GM10248 (cell line): ENCODE results near the gene AHNAK2.
"Not testable (repeated sequence)": the region's sequence is repeated elsewhere in the genome, so short reads cannot be mapped to it uniquely, and the experiment has no call there.

Source experiments
- CTCF ChIA-PET: fragments of 300-600 bp; sonication (Branson Sonifier 250); formaldehyde crosslinking; extraction: SDS; loops from one replicate; lab custom pipeline; 2021; ENCODE audit warnings: antibody characterized with exemption; lab: Yijun Ruan, JAX
- POLR2A ChIA-PET: fragments of 350-650 bp; sonication (Branson Sonifier 250); formaldehyde crosslinking; extraction: SDS; loops from one replicate; lab custom pipeline; 2020; ENCODE audit warnings: antibody characterized with exemption; lab: Yijun Ruan, JAX
- DNase-seq: peaks from one replicate; pipeline ENCODE4 v3.0.0; 2012; ENCODE audit errors: extremely low spot score
- TF ChIP-seq, protein P1 (sequence below): IDR thresholded peaks from 2 replicates; pipeline ENCODE4 v1.5.1; 2012; ENCODE audit warnings: mild to moderate bottlenecking, low read depth; ENCODE audit errors: extremely low read depth, missing control alignments, control extremely low read depth

Gene AHNAK2

DNA sequence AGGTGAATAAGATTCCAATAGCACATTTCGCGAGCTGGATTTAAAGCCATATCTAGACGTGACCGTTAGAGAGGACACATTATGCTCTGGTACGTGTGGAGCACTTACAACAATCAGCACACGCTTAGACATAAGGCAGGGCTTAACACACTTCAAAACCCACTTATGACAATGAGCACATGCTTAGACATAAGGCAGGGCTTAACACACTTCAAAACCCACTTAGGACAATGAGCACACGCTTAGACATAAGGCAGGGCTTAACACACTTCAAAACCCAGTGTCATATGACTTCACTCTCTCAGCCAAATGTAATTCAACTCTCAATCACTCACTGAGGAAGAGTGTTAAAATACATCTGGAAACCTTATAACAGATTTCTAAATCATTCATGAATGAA, 64.7 kb downstream of the AHNAK2 start:
- ChIA-PET POLR2A (no interaction called here), CTCF (interaction anchor here (1.5 kb wide), 1 partner anchor 20 kb away, joined by 3 read pairs; no protein-coding TSS in a partner anchor)
- TF ChIP-seq, protein P1, sequence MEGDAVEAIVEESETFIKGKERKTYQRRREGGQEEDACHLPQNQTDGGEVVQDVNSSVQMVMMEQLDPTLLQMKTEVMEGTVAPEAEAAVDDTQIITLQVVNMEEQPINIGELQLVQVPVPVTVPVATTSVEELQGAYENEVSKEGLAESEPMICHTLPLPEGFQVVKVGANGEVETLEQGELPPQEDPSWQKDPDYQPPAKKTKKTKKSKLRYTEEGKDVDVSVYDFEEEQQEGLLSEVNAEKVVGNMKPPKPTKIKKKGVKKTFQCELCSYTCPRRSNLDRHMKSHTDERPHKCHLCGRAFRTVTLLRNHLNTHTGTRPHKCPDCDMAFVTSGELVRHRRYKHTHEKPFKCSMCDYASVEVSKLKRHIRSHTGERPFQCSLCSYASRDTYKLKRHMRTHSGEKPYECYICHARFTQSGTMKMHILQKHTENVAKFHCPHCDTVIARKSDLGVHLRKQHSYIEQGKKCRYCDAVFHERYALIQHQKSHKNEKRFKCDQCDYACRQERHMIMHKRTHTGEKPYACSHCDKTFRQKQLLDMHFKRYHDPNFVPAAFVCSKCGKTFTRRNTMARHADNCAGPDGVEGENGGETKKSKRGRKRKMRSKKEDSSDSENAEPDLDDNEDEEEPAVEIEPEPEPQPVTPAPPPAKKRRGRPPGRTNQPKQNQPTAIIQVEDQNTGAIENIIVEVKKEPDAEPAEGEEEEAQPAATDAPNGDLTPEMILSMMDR, result no peak
- no peak for DNase-seq

DNA sequence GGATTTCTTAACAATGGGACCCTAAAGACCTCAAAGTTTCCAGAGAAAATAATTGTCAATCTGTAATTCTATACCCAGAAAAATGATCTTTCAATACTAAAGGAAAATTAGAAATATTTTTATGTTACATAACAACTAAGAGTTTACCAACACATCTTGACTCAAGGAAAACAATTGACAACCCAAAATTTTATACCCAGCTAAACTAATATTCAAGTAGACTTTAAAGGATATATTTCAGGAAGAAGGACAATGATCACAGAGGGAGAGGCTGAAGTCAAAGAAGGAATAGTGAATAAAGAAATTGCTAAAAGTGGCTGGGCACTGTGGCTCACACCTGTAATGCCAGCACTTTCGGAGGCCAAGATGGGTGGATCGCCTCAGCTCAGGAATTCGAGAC, 66.1 kb downstream of the AHNAK2 start:
- POLR2A ChIA-PET, result no interaction called here
- TF ChIP-seq, protein P1, result no peak
- no peak for DNase-seq
- CTCF ChIA-PET, result no interaction called here

DNA sequence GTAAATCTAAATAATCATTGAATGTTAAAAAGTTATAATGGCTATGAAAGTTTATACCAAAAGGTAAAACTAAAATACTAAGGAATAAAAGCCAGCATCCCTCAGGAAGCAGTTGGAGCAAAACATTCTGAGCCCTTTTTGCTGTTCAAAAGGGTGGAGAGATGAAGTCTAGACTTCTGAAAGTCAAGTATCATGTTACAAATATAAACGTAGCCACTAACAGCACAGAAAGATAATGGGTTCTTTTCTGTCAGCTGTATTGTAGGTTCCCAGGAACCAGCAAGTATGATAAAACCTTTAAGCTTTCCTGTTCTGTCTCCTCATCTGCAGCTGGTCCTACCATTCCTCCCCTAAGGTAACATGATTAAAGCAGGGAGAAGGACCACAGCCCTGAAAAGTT, 69.9 kb downstream of the AHNAK2 start:
- ChIA-PET POLR2A (no interaction called here), CTCF (interaction anchor here (1.0 to 1.7 kb wide), 3 partner anchors 10 to 27 kb away, joined by 3 to 6 read pairs (median 4); no protein-coding TSS in a partner anchor)
- TF ChIP-seq, protein P1, result no peak
- no peak for DNase-seq

DNA sequence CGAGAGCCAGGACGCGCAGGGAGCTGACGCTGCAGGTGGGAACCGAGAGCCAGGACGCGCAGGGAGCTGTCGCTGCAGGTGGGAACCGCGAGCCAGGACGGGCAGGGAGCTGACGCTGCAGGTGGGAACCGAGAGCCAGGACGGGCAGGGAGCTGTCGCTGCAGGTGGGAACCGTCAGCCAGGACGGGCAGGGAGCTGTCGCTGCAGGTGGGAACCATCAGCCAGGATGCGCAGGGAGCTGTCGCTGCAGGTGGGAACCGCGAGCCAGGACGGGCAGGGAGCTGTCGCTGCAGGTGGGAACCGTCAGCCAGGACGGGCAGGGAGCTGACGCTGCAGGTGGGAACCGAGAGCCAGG, 72.6 kb downstream of the AHNAK2 start:
- CTCF ChIA-PET, result interaction anchor here (1.3 kb wide), 1 partner anchor 10 kb away, joined by 3 read pairs; no protein-coding TSS in a partner anchor
- POLR2A ChIA-PET, DNase-seq: not testable (repeated sequence)

DNA sequence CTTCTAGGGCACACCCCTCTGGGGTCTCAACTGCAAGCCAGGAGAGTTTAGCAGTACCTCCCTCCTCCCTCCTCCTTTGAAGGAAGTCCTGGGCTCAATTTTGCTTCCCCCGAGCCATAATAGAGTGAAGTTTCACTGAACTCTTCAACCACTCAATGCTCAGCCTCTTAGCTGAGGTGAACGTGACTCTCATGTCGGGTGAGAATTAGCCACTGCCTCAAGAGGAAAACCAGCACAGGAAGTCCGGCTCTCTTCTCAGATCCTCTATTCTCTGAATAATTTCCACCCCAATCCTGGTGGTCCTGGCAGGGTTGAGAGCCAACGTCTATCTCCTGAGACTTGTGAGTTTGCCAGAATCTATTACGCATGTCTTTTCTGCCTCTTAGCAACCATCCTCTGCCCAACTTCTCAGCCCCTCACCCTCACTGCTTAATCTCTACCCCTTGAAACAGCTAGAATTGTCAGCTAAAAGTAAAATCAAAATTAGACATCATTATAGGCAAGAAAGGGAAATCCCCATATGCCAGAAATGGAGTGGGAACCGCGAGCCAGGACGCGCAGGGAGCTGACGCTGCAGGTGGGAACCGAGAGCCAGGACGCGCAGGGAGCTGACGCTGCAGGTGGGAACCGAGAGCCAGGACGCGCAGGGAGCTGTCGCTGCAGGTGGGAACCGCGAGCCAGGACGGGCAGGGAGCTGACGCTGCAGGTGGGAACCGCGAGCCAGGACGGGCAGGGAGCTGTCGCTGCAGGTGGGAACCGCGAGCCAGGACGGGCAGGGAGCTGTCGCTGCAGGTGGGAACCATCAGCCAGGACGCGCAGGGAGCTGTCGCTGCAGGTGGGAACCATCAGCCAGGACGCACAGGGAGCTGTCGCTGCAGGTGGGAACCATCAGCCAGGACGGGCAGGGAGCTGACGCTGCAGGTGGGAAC, 73.3 kb downstream of the AHNAK2 start:
- DNase-seq, POLR2A ChIA-PET: not testable (repeated sequence)
- CTCF ChIA-PET, result interaction anchor here (1.3 kb wide), 1 partner anchor 9 kb away, joined by 3 read pairs; no protein-coding TSS in a partner anchor

DNA sequence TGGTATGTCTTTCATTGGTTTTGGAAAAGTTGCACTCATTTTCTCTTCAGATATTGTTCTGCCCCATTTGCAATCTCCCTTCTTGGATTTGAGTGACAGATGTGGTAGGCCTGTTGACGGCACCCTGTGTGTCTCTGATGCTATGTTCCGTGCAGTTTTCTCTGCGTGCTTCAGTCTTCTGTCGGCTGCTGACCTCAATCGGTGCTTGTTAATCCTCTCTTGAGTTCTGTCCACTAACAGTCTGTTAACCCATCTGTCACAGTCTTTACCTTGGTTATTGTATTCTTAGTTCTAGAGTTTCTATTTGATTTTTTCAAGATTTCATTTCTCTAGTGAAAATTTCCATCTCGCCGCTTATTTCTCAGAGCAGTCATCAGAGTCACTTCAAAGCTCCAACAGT, 74.2 kb downstream of the AHNAK2 start:
- no peak for DNase-seq

DNA sequence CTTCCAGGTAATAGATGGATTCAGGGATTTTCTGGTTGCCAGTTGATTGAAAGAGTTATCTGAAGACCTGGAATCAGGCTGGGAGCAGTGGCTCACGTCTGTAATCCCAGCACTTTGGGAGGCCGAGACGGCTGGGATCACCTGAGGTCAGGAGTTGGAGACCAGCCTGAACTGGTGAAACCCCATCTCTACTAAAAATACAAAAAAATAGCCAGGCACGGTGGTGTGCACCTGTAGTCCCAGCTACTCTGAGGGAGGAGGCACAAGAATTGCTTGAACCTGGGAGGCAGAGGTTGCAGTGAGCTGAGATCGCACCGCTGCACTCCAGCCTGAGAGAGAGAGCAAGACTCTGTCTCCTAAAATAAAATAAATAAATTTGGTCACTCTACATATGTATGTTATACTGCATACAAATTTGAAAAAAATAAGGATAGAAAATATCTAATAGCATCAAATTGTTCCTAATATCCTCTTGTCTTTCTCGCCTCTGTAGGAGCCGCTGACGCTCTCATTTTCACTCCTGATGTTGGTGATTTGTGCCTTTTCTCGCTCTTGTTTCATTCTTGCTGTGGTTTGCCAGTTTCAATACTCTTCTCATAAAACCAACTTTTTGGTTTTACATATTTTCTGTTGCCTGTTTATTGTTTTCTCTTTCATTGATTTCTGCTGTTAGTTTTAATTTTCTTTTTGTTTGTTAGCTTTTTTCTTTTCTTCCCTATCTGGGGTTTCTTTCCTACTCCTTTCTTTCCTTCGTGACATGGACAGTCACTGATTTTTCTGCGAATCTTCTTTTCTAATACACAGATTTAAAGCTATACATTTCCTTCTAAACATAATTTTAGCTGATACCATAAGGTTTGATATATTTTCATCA, 77.3 kb downstream of the AHNAK2 start:
- TF ChIP-seq, protein P1, result no peak
- CTCF ChIA-PET, result interaction anchor here (1.1 to 1.8 kb wide), 4 partner anchors 20 to 145 kb away, joined by 3 to 5 read pairs (median 4); no protein-coding TSS in a partner anchor
- POLR2A ChIA-PET, result no interaction called here
- no peak for DNase-seq

More for the DNA sequence above, 74.2 kb downstream of the AHNAK2 start:
- ChIA-PET POLR2A (no interaction called here), CTCF (no interaction called here)
- TF ChIP-seq, protein P1, result no peak
